Myocyte (in vitro differentiated cells): Measurements from ENCODE around the gene ZSWIM8. TPM values are rescaled to one million over a fixed set of nuclear protein-coding genes. Genes with fewer than 3 reads are reported as not detected.
"Not testable (repeated sequence)": the region's sequence is repeated elsewhere in the genome, so short reads cannot be mapped to it uniquely, and the experiment has no call there.

ENCODE experiments used
- DNase-seq: peaks from one replicate; pipeline ENCODE4 v3.0.0-alpha.2; 2012; ENCODE audit warnings: low read depth
- total RNA-seq: library from RNA; depleted of rRNA; stranded (reverse); fragments of >200 nt; gene quantifications from 2 replicates; pipeline ENCODE4 v1.2.3, GENCODE V29; 2014

Gene ZSWIM8
- total RNA-seq, 1 donor from 2014 or later, result 79.9 TPM

DNA sequence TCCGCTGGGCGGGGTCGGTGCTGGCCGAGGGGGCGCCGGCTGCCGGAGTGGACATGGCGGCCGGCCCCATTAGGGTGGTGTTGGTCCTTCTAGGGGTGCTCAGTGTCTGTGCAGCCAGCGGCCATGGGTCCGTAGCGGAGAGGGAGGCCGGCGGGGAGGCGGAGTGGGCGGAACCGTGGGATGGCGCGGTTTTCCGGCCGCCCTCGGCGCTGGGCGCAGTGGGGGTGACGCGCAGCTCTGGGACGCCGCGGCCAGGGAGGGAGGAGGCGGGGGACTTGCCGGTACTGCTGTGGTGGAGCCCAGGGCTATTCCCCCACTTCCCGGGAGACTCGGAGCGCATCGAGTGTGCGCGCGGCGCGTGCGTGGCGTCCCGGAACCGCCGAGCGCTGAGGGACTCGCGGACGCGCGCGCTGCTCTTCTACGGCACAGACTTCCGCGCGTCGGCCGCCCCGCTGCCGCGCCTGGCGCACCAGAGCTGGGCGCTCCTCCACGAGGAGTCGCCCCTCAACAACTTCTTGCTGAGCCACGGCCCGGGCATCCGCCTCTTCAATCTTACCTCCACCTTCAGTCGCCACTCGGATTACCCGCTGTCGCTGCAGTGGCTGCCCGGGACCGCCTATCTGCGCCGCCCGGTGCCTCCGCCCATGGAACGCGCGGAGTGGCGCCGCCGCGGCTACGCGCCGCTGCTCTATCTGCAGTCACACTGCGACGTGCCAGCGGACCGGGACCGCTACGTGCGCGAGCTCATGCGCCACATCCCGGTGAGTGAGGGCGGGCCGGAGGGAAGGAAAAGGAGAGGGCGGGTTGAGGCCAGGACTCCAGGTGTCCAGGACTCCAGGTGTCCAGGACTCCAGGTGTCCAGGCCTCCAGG, 12.9 kb upstream of the ZSWIM8 start:
- peak; percentile 83 for DNase-seq

DNA sequence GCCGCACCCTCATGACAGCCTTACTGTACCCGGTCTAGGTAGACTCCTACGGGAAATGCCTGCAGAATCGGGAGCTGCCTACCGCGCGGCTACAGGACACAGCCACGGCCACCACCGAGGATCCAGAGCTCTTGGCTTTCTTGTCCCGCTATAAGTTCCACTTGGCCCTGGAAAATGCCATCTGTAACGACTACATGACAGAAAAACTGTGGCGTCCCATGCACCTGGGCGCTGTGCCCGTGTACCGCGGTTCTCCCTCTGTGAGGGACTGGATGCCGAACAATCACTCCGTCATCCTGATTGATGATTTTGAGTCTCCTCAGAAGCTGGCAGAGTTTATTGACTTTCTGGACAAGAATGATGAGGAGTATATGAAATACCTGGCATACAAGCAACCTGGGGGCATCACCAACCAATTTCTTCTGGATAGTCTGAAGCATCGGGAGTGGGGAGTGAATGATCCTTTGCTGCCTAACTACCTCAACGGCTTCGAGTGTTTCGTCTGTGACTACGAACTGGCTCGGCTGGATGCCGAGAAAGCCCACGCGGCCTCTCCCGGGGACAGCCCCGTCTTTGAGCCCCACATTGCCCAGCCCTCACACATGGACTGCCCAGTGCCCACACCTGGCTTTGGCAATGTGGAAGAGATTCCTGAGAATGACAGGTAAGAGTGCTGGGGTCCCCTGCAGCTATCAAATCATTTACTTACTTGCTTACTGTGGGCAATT, 12.1 kb upstream of the ZSWIM8 start:
- no peak for DNase-seq

GRCh38 chr10:73774637-73775036, 10.8 kb upstream of the ZSWIM8 start:
- no peak for DNase-seq

GRCh38 chr10:73779018-73779417, 6.4 kb upstream of the ZSWIM8 start:
- no peak for DNase-seq

DNA sequence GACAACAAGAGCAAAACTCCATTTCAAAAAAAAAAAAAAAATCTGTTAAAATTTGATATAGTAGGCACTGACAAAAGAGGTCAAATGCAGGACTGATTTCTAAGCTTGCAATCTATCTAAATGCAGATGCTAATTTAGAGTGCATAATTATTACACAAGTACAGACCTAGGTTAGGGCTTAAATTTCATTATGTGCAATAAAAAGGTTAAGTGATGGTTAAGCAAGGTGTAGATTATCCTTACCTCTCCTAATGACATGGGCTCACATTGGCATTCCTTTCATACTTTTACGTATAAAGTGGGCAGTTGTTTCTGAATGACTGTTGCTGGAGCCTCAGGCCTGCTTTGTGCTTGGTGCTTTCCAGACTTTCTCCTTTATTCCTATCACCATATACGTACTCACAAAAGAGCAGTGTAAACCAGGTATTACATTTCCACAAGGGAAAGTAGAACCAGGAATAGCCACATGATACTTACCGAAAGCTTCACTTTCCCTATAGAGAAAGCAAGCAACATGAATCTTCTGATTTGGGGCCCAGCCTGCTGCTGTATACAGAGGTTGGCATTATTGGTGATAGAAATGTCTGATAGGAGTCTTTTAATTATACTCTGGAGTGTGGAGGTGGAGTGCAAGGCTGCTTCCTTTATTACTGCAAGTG, 5.7 kb upstream of the ZSWIM8 start:
- DNase-seq, result no peak

GRCh38 chr10:73780301-73780700, 5.1 kb upstream of the ZSWIM8 start:
- DNase-seq, result peak; percentile 64

GRCh38 chr10:73780966-73781365, 4.4 kb upstream of the ZSWIM8 start:
- no peak for DNase-seq

DNA sequence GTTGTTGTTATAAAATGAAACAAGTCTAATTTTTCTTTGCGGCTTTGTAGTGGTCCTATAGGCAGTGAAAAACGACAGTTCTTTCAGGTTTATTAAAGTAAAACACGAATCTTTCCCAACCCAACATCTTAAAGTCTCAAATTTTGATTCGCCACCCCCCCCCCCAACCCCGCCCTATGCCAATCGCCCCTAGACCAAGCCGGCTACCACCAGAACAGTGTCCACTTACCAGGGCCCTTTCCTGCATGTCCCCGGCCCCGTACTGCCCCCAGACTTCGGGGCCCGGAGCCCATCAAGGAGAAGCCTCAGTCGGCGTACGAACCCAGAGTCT, 3.9 kb upstream of the ZSWIM8 start:
- DNase-seq, result no peak

GRCh38 chr10:73781879-73782748, 3.3 kb upstream of the ZSWIM8 start, which contains the start of gene CHCHD1:
CHCHD1 (plus strand) TSS chr10:73782048; CDS start chr10:73782076, 28 bp downstream.
- DNase-seq, result peak; percentile 91

DNA sequence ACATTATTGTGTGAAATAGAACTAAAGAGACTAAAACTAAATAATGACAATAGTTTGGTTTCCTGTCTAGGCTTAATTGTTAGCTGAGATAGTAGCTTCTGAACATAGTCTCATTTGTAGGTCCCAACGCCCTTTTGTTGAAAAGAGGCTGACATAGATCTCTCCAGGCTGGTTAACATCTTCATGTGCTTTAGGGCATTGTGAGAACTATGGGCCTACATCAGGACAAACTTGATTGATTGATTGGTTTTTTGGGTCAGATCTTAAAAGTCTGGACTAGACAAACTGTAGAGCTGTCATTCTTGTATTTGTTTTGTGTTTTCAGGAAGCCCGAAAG, 2.7 kb upstream of the ZSWIM8 start:
- DNase-seq, result no peak

DNA sequence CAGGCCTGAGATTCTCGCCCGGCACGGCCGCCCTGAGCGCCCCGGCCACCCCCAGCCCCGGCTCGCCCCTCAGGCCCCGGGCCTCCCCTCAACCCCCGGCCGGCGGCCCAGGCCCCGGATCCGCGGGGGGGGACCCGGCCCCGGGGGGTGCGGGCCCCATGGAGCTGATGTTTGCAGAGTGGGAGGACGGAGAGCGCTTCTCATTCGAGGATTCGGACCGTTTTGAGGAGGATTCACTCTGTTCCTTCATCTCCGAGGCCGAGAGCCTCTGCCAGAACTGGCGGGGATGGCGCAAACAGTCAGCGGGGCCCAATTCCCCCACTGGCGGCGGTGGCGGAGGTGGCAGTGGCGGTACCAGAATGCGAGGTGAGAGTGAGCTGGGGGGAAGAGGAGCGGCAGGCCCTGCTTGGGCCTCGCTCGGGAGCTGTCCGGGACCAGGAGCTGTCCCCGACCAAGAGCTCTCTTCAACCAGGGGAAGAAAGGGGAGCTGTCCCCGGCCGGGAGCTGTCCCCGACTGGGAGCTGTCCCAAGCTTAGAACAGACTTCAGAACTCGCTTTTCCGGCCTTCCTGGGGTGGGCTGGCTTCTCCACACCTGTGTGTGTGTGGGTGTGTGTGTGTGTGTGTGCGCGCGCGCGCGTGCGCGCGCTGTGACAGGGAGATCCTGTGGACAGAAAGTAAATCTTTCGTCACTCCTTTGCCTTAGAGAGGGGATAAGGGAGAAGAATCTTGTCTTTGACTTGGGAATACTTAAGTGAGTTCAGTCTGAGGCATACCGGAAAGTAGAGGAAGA, 510 bp downstream of the ZSWIM8 start:
- DNase-seq, result peak; percentile 59

GRCh38 chr10:73786512-73786885, 1.1 kb downstream of the ZSWIM8 start:
- no peak for DNase-seq

- not testable (repeated sequence) for DNase-seq
Observed at GRCh38 chr10:73787031-73787800, 1.8 kb downstream of the ZSWIM8 start.

- no peak for DNase-seq
Observed at GRCh38 chr10:73788864-73789658, 3.7 kb downstream of the ZSWIM8 start.

GRCh38 chr10:73789659-73790055, 4.3 kb downstream of the ZSWIM8 start:
- no peak for DNase-seq

DNA sequence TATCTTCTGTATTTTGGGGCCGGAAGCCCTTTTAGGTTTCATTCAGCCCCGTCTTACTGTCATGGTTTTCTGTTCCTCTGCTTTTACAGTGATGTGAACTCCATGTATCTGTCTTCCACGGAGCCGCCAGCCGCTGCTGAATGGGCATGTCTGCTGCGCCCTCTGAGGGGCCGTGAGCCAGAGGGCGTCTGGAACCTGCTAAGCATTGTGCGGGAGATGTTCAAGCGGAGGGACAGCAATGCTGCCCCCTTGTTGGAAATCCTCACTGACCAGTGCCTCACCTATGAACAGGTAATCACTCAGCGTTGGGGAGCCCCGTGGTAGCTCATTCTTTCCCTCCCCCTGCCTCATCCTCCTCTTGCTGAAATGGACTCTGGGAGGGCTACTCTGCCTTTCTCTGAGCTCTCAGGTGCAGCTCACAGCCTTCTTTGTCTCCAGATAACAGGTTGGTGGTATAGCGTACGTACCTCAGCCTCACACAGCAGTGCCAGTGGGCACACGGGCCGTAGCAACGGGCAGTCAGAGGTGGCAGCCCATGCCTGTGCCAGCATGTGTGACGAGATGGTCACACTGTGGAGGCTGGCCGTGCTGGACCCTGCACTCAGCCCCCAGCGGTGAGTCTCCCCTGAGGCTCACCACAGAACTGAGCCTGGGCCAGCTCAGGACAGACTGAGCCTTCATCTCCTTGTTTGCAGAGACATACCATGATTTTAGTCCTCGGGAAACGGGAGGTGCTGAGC, 5.7 kb downstream of the ZSWIM8 start:
- DNase-seq, result no peak

GRCh38 chr10:73791871-73792400, 6.5 kb downstream of the ZSWIM8 start:
- no peak for DNase-seq

GRCh38 chr10:73793456-73793855, 8.1 kb downstream of the ZSWIM8 start:
- DNase-seq, result no peak
